ENCODE data around the gene GARIN5A.
A peak's percentile ranks its signal among the peaks of the same experiment; 100 is the strongest.
"Not testable (repeated sequence)": the region's sequence is repeated elsewhere in the genome, so short reads cannot be mapped to it uniquely, and the experiment has no call there.

The GARIN5A gene

DNA sequence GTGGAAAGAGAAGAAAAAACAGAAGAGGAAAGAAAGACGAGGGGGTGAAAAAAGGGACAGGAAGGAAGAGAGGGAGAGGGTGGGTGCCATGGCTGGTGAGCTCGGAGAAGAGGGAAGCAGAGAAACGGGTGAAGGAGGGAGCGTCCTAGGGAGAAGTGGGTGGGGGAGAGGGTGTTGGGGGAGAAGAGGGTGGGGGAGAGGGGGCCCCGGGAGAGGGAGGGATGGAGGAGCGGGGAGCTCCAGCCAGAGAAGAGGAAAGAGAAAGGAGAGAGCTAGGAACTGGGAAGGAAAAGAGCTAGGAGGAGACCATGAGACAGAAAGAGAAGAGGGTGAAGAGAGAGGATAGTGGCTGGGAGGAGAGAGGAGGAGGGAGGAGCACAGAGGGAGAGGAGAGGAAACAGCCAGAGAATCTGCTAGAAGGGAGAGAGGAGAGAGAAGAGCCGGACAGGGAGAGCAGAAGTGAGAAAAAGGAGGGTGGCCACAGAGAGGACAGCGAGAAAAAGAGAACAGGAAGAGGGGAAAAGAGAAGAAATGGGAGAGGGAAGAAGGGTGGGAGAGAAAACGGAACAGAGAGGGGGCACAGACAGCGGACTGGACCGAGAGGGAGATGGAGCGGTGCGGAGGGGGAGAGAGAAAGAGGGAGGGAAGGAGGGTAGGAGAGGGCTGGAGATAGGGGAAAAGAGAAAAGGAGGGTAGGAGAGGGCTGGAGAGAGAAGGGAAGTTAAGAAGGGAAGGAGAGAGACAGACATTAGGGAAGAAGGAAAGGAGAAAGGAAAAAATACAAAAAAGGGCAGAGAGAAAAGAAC, 11.9 kb upstream of the GARIN5A start:
- peak; percentile 39 for DNase-seq (ENCODE audit: low spot score)

DNA sequence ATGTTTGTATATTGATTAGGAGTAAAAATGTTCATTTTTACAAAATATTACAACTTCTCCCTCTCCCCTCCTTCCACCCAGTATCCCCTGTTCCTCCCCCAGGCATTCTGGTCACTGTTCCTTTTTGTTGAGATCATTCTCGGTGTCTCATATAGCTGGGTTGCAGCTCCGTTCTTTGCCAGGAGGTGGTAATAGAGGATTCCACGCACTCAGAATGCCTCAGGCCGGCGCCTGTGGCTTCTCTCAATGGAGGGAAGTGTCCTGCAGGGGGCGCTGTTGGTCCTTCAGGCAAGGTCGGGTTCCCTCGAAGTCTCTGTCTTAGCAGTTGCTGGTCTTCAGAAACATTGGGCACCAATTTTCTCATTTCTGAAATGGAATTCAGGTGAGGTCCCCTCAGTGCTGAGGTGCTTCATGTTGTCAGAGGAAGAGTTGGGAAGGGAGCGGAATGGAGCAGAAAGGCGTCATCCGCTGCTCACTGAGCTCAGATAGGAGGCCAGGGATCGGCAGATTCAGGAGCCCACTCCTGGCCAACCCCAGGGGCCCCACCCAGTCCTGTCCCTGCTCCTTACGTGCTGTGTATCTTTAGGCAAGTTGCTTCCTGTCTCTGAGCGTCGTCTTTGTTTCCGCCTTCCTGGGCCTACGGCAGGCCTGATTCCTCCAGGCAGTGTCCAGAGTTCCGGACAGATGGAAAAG, 10.3 kb upstream of the GARIN5A start:
- no peak for DNase-seq (ENCODE audit: low spot score)

- DNase-seq (ENCODE audit: low spot score) = no peak
These were observed 8.8 kb upstream of the GARIN5A start for GRCh38 chr19:50485284-50485955.

- no peak for DNase-seq (ENCODE audit: low spot score)
These were observed 6.3 kb upstream of the GARIN5A start for GRCh38 chr19:50482916-50483315.

DNA sequence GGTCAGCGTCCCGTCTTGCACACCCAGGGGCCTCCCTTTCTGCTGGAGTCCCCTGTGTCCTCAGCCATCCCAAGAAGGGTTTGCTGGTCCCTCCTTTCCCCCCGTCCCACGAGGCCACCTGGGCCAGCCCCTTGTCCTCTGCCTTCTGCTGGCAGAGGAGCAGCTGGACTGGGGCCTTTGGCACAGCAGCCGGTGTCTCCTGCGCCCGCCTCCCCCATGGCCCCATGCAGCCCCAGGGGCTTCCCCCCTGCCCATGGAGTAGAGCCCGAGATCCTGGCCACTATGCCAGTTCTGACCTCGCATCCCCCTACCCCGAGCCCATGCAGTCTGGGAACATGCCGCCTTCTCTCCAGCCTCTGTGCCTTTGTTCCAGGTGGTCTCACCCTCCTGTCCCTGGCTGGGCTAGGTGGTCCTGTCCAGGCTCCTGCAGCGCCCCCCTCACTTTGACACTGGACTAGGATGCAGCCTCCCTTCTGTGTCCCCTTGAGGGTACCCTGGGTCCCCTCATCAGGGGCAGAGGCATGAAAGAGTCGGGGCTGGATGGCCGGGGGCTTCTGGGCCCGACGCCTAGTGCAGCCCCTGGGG, 5.7 kb upstream of the GARIN5A start:
- DNase-seq (ENCODE audit: low spot score) = no peak

GRCh38 chr19:50481351-50482149, 4.9 kb upstream of the GARIN5A start:
- DNase-seq (ENCODE audit: low spot score) = no peak

- no peak for DNase-seq (ENCODE audit: low spot score)
These were observed 3.8 kb upstream of the GARIN5A start for GRCh38 chr19:50480281-50481111.

GRCh38 chr19:50479761-50480251, 3.2 kb upstream of the GARIN5A start:
- no peak for DNase-seq (ENCODE audit: low spot score)

DNA sequence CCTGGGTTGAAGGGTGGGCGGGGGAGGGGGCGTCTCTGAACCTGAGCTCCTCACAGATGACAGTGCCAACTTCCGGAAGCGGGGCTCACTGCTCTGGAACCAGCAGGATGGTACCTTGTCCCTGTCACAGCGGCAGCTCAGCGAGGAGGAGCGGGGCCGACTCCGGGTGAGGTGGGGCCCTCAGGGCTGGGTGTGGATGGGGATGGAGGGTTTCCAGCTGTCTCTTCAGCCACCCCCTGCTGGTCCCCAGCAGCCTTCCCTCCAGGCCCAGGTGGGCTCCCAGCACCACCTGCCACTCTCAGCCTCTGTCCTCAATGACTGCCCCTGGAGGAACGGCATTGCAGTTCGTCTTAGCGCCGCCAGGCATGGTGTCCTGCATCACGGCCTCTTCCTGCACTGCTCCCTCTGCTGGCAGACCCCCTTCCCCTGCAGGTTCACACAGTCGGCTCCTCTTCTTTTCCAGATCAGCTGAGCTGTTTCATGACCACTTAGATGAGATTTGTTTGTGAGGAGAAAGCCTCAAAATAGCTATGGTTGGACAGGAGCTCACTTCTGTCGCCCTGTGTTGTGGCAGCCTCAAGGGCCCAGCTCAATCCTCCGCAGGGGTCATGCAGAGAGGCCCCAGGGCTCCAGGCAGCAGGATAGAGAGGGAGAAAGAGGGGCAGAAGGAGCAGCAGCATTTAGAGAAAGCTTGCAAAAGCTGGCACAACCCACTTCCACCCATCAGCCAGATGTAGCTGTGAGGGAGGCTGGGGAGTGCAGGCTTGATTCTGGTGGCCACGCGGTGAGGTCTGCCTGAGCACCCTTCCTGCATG, 2.5 kb upstream of the GARIN5A start:
- DNase-seq (ENCODE audit: low spot score) = no peak

GRCh38 chr19:50477751-50478515, 1.3 kb upstream of the GARIN5A start:
- no peak for DNase-seq (ENCODE audit: low spot score)

DNA sequence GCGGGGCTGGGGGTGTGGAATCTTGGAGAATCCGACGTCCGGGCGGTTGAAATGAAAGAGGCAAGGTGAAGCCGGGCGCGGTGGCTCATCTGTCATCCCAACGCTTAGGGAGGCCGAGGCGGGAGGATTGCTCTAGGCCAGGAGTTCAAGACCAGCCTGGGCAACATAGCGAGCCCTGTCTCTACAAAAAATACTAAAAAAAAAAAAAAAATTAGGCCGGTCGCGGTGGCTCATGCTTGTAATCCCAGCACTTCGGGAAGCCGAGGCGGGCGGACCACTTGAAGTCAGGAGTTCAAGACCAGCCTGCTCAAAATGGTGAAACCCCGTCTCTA, 225 bp upstream of the GARIN5A start:
- no peak for DNase-seq (ENCODE audit: low spot score)

DNA sequence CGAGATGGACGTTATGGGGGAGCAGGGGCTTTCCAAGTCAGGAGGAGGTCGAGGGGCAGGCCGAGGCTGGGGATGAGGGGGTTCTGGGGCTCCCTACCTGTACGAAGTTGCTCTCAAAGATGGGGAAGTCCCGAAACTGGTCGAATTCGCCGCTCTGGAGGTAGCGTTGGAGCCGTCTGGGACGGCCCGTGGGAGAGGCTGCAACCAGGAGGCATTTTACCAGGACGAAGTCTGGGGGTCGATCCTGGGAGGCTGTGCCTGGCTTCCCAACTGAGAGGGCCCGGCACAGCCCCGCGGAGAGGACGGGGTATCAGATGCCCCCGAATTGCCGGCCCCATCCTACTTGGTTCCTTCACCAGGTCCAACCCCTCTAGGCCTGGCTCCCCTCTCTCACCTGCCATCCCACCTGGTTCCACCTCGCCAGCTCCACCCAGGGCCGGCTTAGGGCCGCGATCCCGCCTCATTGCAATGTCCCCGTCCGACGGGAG, 868 bp downstream of the GARIN5A start:
- DNase-seq (ENCODE audit: low spot score) = no peak

DNA sequence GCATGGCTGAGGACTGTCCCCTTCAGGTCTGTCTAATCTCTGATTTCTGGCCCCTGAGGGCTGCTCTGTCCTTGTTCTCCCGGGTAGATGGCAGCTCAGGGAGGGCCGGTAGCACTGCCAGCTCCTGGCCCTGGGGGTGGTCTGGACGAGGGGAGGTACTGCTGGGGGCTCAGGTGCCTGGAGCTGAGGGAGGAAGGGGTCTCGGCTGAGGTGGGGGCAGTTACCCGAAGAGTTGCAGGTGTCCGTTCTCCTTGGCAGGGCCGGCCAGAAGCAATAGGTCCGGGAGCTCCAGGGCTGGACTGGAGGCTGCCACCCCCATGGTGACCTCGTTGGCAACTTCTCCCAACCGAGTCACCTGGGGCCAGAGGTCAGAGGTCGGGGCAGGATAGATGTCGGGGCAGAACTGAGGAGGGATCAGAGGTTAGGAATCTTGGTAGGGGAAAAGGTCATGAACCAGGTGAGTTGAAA, 1.5 kb downstream of the GARIN5A start:
- no peak for DNase-seq (ENCODE audit: low spot score)

- DNase-seq (ENCODE audit: low spot score) = not testable (repeated sequence)
These were observed 3.3 kb downstream of the GARIN5A start for GRCh38 chr19:50473336-50473735.

GRCh38 chr19:50468818-50469217, 7.8 kb downstream of the GARIN5A start:
- no peak for DNase-seq (ENCODE audit: low spot score)

GRCh38 chr19:50467566-50467965, 9.1 kb downstream of the GARIN5A start:
- DNase-seq (ENCODE audit: low spot score) = no peak

DNA sequence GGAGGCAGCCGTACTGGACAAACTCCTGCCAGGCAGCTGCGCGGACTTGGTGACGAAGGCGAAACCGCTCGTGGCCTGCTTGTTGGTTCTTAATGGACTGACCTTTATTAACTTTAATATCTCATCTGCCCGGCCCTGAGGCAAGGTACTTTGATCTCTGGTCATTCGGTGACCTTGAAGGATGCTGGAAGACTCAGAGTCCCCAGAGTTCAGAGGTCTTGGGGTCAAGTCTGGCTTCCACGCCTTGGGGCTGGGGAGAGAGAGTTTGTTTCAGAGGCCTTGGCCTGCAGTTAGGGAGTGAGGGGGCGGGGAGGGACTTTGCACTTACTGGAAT, 10.0 kb downstream of the GARIN5A start:
- no peak for DNase-seq (ENCODE audit: low spot score)

- no peak for DNase-seq (ENCODE audit: low spot score)
These were observed 10.5 kb downstream of the GARIN5A start for GRCh38 chr19:50465986-50466705.

All from pons (tissue), 1 donor.